ENCODE data around the gene NSG1.
"Not testable (repeated sequence)": the region's sequence is repeated elsewhere in the genome, so short reads cannot be mapped to it uniquely, and the experiment has no call there.

NSG1 gene

GRCh38 chr4:4386736-4387392 lies at the start of gene NSG1:
Gene NSG1, plus strand, starts transcription at chr4:4387102. Its CDS starts 528 bp downstream, at chr4:4387630.
- in situ Hi-C loops (cut with HindIII; ENCODE audit: low sequenced_read_pairs): no loop called here

GRCh38 chr4:4338210-4339001 lies 48.5 kb upstream of the NSG1 start:
- in situ Hi-C loops (cut with HindIII; ENCODE audit: low sequenced_read_pairs): no loop called here

DNA sequence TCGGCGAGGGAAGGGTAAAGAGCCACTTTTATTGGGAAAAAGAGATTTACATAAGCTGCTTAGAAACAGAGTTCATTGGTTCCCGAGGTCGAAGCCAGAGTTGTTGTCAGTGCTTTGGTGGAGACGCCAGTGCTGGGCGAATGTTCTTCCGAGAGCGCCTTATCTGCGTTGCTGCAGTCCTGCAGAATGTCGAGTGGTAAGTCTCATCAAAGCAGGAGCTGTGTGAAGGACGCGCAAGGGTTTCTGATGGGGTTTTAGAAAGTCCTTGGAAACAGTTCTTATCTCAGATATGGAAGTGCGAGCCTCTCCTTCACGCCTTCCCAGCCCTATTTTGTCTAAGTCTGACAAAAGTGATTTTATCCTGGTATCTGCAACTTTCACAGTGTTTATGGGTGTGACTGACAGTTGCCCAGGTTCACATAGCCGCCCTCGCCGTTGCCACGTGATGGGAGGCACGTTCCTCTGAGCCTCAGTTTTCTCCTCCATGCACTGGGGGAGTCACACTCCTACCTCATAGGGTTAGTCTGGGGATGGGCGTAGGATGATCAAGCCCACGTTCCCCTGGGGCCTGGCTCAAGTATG lies 47.3 kb upstream of the NSG1 start:
- in situ Hi-C loops (cut with HindIII; ENCODE audit: low sequenced_read_pairs): no loop called here

DNA sequence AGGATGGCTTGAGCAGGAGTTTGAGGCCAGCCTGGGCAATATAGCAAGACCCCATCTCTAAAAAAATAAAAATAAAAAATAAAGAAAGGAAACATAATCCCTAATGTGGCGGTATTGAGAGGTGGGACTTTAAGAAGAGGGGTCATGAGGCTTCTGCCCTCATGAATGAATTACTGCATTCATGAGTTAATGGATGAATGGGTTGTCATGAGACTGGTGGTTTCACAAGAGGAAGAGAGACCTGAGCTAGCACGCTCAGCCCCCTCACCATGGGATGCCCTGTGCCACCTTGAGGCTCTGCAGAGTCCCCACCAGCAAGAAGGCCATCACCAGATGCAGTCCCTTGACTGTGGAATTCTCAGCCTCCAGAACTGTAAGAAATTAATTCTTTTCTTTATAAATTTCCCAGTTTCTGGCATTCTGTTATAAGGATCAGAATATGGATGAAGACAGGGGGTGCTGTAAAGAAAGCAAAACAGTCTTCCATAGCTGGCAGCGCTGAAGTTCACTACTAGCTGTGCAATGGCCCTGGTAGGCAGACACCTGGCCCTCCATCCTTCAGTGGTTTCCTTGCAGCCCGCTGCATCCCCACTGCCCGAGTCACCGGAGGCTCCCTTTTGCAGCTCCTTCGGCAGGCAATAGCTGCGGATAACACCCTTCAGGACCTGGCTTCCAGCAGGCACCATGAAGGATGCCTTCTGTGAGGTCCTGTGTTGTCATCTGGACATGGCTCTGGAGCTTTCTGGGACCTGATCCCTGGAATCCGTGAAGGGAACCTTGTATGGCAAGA lies 44.8 kb upstream of the NSG1 start:
- in situ Hi-C loops (cut with HindIII; ENCODE audit: low sequenced_read_pairs): no loop called here

DNA sequence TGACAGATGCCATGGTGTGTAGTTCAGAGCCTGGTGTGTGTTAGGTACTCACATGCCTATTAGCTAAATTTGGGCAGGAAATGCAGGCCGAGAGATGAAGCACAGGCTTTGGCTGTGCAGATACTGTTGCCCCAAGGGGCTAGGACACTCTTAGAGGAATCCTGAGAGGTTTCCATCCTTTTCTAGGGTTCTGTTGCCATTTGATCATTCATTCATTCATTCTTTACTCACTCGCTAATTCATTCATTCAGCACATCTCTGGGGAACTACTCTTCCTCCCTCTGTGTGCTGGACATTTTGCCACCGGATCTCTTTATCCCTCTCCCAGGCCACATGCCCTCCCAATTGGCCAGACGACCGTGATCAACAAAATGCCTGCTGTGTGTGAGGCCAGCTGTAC lies 43.9 kb upstream of the NSG1 start:
- in situ Hi-C loops (cut with HindIII; ENCODE audit: low sequenced_read_pairs): no loop called here

DNA sequence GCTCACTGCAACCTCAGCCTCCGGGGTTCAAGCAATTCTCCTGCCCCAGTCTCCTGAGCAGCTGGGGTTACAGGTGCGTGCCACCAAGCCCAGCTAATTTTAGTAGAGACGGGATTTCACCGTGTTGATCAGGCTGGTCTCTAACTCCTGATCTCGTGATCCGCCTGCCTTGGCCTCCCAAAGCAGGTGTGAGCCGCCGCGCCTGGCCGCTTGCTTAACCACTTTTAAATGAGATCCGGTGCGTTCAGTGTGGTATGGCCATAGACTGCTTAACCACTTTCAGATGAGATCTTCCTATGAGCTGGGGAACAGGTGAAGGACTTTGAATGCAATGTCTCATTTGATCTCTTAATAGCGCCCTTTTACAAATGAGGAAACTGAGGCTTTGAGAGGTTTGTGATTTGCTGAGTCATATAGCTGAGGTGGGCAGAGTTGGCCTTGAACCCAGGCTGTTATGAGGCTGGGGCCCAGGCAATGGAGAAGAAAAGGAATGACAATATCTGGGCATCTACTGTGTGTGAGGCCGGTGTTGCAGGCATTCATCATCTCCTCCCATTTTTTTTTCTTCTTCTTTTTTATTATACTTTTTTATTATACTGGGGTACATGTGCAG lies 41.9 kb upstream of the NSG1 start:
- in situ Hi-C loops (cut with HindIII; ENCODE audit: low sequenced_read_pairs): no loop called here

DNA sequence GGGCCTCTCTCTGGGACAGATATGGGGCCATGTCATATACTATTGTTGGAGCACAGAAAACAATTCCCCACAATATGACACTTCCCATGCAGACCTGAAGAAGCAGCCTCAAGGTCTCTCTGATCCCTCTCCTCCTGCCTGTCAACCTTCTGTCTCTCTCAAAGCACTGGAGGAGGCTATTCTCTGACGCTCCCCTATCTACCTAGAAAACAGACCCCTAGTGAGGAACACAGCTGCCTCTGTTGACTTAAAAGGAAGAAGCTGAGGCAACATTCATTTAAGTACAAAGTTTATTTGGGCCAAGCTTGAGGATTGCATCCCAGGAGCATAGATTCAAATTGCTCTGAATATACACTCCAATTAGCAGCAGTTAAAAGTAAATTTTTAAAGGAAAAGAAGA lies 39.3 kb upstream of the NSG1 start:
- in situ Hi-C loops (cut with HindIII; ENCODE audit: low sequenced_read_pairs): no loop called here

DNA sequence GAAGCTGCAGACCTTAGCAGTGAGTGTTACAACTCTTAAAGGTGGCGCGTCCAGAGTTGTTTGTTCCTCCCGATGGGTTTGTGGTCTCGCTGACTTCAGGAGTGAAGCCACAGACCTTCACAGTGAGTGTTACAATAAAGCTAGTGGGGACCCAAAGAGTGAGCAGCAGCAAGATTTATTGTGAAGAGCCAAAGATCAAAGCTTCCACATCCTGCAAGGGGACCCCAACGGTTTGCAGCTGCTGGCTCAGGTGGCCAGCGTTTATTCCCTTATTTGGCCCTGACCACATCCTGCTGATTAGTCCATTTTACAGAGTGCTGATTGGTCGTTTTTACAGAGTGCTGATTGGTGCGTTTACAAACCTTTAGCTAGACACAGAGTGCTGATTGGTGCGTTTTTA lies 38.3 kb upstream of the NSG1 start:
- in situ Hi-C loops (cut with HindIII; ENCODE audit: low sequenced_read_pairs): not testable (repeated sequence)

- in situ Hi-C loops (cut with HindIII; ENCODE audit: low sequenced_read_pairs): no loop called here
Observed at GRCh38 chr4:4349867-4350266, 37.0 kb upstream of the NSG1 start.

DNA sequence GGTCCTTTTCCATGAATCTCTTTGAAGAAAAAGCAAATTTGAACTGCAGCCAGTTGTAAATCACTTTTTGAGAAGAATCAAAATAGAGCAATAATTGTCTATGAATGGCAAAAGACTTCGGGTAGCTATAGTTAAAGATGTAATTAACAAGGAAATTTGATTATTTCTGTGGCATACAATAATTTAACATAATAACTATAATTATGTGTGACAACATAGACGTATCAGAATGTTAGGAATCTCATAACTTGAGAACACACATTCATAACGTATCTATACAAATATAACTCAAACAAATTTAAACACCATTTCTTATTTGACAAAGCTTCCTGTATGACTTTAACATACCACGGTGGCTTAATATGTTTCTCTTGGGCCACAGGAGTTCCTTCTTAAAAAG lies 36.0 kb upstream of the NSG1 start:
- in situ Hi-C loops (cut with HindIII; ENCODE audit: low sequenced_read_pairs): no loop called here

DNA sequence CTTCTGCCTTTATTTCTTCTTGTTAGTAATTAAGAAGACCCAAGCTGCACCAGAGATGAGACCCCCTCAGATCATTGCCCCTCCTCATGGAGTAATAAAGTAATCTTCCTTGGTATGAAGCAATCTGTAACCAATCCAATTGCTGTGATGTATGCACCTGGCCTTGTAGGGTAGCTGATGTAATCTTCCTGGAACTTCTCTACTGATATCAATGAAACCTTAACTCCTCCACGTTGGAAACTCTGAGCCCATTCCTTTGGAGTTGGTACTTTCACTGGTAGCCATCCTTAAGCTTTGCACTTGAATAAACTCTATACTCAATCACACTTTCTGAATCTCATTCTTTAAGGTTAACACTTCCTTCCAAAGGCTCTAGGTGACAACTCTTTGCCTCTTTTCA lies 31.6 kb upstream of the NSG1 start:
- in situ Hi-C loops (cut with HindIII; ENCODE audit: low sequenced_read_pairs): no loop called here

DNA sequence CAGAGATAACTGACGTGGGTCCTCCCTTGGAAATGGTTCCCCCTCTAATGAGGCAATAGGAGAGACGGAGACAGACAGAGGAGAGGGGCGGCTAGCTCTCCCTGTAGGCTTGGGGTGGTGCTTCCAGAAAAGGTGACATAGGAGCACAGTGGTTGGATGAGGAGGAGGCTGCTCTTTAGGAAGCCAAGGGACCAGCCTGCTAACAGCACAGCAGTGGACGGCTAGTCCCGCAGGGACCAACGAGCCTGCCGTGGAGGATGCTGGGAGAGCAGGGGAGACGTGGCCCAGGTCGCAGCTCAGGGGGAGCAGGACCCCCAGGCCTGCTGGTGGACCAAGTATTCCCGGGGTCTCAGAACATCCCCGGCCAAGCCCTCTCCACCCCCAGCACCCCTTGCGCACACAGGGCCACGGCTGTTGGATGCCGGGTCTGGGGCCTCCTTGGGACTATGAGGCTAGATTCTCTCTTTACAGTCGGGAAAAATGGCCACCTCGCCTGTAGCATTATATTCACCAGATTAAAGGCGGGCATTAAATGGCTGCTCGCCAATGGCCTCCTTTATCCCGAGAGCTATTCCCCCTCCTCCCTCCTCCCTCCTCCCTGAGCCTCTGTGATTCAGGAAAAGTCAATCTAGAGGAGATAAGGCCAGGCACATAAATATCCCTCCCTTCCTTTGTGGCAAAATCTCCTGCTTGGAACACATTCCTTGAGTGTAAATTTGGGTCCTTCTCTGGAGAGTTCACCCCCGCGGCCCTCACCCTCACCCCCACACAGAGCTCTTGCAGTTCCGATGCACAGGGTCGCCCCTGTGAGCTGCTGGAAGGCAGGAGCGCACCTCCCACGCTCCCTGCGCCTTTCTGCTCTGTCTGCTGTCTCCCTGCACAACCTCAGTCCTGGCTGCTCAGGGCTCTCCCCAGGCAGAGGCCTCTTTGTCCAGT lies 30.5 kb upstream of the NSG1 start:
- in situ Hi-C loops (cut with HindIII; ENCODE audit: low sequenced_read_pairs): no loop called here

GRCh38 chr4:4358093-4358854 lies 28.6 kb upstream of the NSG1 start:
- in situ Hi-C loops (cut with HindIII; ENCODE audit: low sequenced_read_pairs): no loop called here

- in situ Hi-C loops (cut with HindIII; ENCODE audit: low sequenced_read_pairs): no loop called here
Observed at GRCh38 chr4:4361883-4362282, 25.0 kb upstream of the NSG1 start.

- in situ Hi-C loops (cut with HindIII; ENCODE audit: low sequenced_read_pairs): no loop called here
Observed at GRCh38 chr4:4362991-4363697, 23.8 kb upstream of the NSG1 start.

- in situ Hi-C loops (cut with HindIII; ENCODE audit: low sequenced_read_pairs): no loop called here
Observed at GRCh38 chr4:4364061-4364460, 22.8 kb upstream of the NSG1 start.

- in situ Hi-C loops (cut with HindIII; ENCODE audit: low sequenced_read_pairs): loop anchor here (5.0 kb wide), 1 partner anchor 82 kb away; no protein-coding TSS in a partner anchor
Observed at GRCh38 chr4:4364486-4365208, 22.3 kb upstream of the NSG1 start.

Measured in DLD1 (cell line).